Thyroid gland (tissue), 4 donors: ENCODE measurements around the gene DCLK2.

ENCODE experiments used
- POLR2A ChIP-seq, 2 donors: fragments of 450-650 bp; IDR thresholded peaks; one replicate each; pipeline ENCODE4 v1.6.1; 2017; ENCODE audit warnings: antibody characterized with exemption in 2 of 2, mild to moderate bottlenecking in 2 of 2, moderate library complexity in 1 of 2
- TF ChIP-seq, protein P1 (sequence below), 6 experiments: fragments of 200-600 bp in 3 of 6; fragments of 450-650 bp in 3 of 6; sonication (generic) in 3 of 6; IDR thresholded peaks; one replicate each; pipeline ENCODE4 v1.5.1; 2016 to 2019; ENCODE audit warnings: antibody characterized with exemption in 6 of 6, mild to moderate bottlenecking in 2 of 6, inconsistent platforms in 1 of 6, moderate library complexity in 1 of 6

DNA sequence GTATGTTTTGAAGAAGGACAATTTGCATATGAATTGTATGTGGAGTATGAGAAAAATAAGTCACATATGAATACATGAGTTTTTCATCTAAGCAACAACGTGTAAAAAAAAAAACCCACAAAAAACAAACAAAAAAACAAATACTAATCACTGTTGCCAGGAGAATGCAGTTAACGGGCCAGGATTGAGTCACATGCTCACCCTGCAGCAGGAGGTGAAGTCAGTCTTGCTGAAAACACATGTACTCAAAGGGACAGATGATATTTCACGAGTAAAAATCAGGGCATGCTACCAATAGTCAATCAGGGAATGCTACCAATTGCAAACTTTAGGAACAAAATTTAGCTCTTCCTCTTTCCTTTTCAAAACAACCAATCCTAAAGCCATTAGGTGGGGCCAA, 10.4 kb upstream of the DCLK2 start:
- TF ChIP-seq, protein P1, sequence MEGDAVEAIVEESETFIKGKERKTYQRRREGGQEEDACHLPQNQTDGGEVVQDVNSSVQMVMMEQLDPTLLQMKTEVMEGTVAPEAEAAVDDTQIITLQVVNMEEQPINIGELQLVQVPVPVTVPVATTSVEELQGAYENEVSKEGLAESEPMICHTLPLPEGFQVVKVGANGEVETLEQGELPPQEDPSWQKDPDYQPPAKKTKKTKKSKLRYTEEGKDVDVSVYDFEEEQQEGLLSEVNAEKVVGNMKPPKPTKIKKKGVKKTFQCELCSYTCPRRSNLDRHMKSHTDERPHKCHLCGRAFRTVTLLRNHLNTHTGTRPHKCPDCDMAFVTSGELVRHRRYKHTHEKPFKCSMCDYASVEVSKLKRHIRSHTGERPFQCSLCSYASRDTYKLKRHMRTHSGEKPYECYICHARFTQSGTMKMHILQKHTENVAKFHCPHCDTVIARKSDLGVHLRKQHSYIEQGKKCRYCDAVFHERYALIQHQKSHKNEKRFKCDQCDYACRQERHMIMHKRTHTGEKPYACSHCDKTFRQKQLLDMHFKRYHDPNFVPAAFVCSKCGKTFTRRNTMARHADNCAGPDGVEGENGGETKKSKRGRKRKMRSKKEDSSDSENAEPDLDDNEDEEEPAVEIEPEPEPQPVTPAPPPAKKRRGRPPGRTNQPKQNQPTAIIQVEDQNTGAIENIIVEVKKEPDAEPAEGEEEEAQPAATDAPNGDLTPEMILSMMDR (IDR thresholded peaks at IDR 0.05), result no peak
- TF ChIP-seq POLR2A (IDR thresholded peaks at IDR 0.05), result no peak
